ENCODE data around the gene KCNH4. TPM values are rescaled to one million over a fixed set of nuclear protein-coding genes. Genes with fewer than 3 reads are reported as not detected.

Gene KCNH4
- total and polyA plus RNA-seq, 2 of the 13 experiments (the other 11 are each of a cell fraction or from before 2014, with no cell fraction given): 0.01 to 0.09 TPM

GRCh38 chr17:42135664-42136653, 45.0 kb downstream of the KCNH4 start (continued):
- TF ChIP-seq, protein P1, sequence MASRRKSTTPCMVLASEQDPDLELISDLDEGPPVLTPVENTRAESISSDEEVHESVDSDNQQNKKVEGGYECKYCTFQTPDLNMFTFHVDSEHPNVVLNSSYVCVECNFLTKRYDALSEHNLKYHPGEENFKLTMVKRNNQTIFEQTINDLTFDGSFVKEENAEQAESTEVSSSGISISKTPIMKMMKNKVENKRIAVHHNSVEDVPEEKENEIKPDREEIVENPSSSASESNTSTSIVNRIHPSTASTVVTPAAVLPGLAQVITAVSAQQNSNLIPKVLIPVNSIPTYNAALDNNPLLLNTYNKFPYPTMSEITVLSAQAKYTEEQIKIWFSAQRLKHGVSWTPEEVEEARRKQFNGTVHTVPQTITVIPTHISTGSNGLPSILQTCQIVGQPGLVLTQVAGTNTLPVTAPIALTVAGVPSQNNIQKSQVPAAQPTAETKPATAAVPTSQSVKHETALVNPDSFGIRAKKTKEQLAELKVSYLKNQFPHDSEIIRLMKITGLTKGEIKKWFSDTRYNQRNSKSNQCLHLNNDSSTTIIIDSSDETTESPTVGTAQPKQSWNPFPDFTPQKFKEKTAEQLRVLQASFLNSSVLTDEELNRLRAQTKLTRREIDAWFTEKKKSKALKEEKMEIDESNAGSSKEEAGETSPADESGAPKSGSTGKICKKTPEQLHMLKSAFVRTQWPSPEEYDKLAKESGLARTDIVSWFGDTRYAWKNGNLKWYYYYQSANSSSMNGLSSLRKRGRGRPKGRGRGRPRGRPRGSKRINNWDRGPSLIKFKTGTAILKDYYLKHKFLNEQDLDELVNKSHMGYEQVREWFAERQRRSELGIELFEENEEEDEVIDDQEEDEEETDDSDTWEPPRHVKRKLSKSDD (CRISPR knock-in tag; IDR thresholded peaks at IDR 0.05; ENCODE audit: low read depth): no peak
- TF ChIP-seq SMYD3 (CRISPR knock-in tag; IDR thresholded peaks at IDR 0.05) (no peak), ZNF430 (CRISPR knock-in tag; IDR thresholded peaks at IDR 0.05) (0 out of 2 replicates have a peak, but pooled peaks have one; percentile 26), UBTF (CRISPR knock-in tag; IDR thresholded peaks at IDR 0.05) (no peak), ZNF101 (CRISPR knock-in tag; IDR thresholded peaks at IDR 0.05; ENCODE audit: borderline replicate concordance, low read depth) (0 out of 2 replicates have a peak, but pooled peaks have one; percentile 23), TAF1 (CRISPR knock-in tag; IDR thresholded peaks at IDR 0.05) (no peak), GPN1 (CRISPR knock-in tag; IDR thresholded peaks at IDR 0.05; ENCODE audit: borderline replicate concordance) (no peak), RXRB (CRISPR knock-in tag; IDR thresholded peaks at IDR 0.05; ENCODE audit: borderline replicate concordance) (peak; percentile 96), ZNF264 (CRISPR knock-in tag; IDR thresholded peaks at IDR 0.05) (0 out of 2 replicates have a peak, but pooled peaks have one; percentile 40), FOXP1 (IDR thresholded peaks at IDR 0.05) (no peak), FOXP1 (CRISPR knock-in tag; IDR thresholded peaks at IDR 0.05) (peak; percentile 55; the same call in 1 of the 2 replicates), ZBTB46 (CRISPR knock-in tag; IDR thresholded peaks at IDR 0.05; ENCODE audit: borderline replicate concordance) (no peak), CBX5 (CRISPR knock-in tag; IDR thresholded peaks at IDR 0.05; ENCODE audit: borderline replicate concordance) (peak; percentile 70; the same call in 1 of the 2 replicates), STAT5B (CRISPR knock-in tag; IDR thresholded peaks at IDR 0.05) (no peak)
- TF ChIP-seq, protein P2, sequence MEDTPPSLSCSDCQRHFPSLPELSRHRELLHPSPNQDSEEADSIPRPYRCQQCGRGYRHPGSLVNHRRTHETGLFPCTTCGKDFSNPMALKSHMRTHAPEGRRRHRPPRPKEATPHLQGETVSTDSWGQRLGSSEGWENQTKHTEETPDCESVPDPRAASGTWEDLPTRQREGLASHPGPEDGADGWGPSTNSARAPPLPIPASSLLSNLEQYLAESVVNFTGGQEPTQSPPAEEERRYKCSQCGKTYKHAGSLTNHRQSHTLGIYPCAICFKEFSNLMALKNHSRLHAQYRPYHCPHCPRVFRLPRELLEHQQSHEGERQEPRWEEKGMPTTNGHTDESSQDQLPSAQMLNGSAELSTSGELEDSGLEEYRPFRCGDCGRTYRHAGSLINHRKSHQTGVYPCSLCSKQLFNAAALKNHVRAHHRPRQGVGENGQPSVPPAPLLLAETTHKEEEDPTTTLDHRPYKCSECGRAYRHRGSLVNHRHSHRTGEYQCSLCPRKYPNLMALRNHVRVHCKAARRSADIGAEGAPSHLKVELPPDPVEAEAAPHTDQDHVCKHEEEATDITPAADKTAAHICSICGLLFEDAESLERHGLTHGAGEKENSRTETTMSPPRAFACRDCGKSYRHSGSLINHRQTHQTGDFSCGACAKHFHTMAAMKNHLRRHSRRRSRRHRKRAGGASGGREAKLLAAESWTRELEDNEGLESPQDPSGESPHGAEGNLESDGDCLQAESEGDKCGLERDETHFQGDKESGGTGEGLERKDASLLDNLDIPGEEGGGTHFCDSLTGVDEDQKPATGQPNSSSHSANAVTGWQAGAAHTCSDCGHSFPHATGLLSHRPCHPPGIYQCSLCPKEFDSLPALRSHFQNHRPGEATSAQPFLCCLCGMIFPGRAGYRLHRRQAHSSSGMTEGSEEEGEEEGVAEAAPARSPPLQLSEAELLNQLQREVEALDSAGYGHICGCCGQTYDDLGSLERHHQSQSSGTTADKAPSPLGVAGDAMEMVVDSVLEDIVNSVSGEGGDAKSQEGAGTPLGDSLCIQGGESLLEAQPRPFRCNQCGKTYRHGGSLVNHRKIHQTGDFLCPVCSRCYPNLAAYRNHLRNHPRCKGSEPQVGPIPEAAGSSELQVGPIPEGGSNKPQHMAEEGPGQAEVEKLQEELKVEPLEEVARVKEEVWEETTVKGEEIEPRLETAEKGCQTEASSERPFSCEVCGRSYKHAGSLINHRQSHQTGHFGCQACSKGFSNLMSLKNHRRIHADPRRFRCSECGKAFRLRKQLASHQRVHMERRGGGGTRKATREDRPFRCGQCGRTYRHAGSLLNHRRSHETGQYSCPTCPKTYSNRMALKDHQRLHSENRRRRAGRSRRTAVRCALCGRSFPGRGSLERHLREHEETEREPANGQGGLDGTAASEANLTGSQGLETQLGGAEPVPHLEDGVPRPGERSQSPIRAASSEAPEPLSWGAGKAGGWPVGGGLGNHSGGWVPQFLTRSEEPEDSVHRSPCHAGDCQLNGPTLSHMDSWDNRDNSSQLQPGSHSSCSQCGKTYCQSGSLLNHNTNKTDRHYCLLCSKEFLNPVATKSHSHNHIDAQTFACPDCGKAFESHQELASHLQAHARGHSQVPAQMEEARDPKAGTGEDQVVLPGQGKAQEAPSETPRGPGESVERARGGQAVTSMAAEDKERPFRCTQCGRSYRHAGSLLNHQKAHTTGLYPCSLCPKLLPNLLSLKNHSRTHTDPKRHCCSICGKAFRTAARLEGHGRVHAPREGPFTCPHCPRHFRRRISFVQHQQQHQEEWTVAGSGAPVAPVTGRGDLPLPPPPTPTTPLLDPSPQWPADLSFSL (CRISPR knock-in tag; IDR thresholded peaks at IDR 0.05): no peak

Data from HepG2 (cell line).